Lung (tissue), 12 donors: Measurements from ENCODE around the gene TREML4. TPM values are rescaled to one million over a fixed set of nuclear protein-coding genes. Genes with fewer than 3 reads are reported as not detected.

Experiments
- ATAC-seq: fragments of 200-7000 bp; cut with Tn5 transposase; one replicate; pipeline ENCODE4 v1.9.1; 2020; ENCODE audit warnings: moderate number of reproducible peaks; ENCODE audit not compliant: insufficient read depth, low FRiP score
- DNase-seq, 3 donors: peaks; one replicate each; pipeline ENCODE4 v3.0.0-alpha.2; 2013 to 2017
- H3K27ac ChIP-seq, 2 donors: one replicate each; pipeline ENCODE4 v1.5.1; 2013; ENCODE audit warnings: mild to moderate bottlenecking in 2 of 2, moderate library complexity in 2 of 2, control low read depth in 1 of 2, inconsistent platforms in 1 of 2, low read depth in 1 of 2, low read length in 1 of 2
- H3K27me3 ChIP-seq, 3 donors: one replicate each; pipeline ENCODE4 v1.5.1; 2013; ENCODE audit warnings: low read length in 2 of 3; ENCODE audit not compliant: control insufficient read depth in 3 of 3, insufficient read depth in 3 of 3
- H3K36me3 ChIP-seq, 4 donors: one replicate each; pipeline ENCODE4 v1.5.1; 2013; ENCODE audit warnings: low read length in 4 of 4, mild to moderate bottlenecking in 1 of 4, moderate library complexity in 1 of 4; ENCODE audit not compliant: control insufficient read depth in 4 of 4, insufficient read depth in 4 of 4
- H3K4me1 ChIP-seq, 5 donors: one replicate each; pipeline ENCODE4 v1.5.1; 2013; ENCODE audit warnings: low read length in 5 of 5, mild to moderate bottlenecking in 2 of 5, moderate library complexity in 1 of 5; ENCODE audit not compliant: control insufficient read depth in 5 of 5, insufficient read depth in 5 of 5
- H3K4me3 ChIP-seq: one replicate; pipeline ENCODE4 v1.5.1; 2013; ENCODE audit warnings: mild to moderate bottlenecking, control low read depth, moderate library complexity
- H3K9ac ChIP-seq, 2 donors: one replicate each; pipeline ENCODE4 v1.5.1; 2013; ENCODE audit warnings: low read length in 2 of 2, control low read depth in 1 of 2; ENCODE audit not compliant: insufficient read depth in 1 of 2
- H3K9me3 ChIP-seq, 4 donors: one replicate each; pipeline ENCODE4 v1.5.1; 2013; ENCODE audit warnings: low read length in 3 of 4, mild to moderate bottlenecking in 1 of 4, moderate library complexity in 1 of 4; ENCODE audit not compliant: control insufficient read depth in 4 of 4, insufficient read depth in 3 of 4
- WGBS, 2 donors: extraction: QIAGEN DNeasy Blood & Tissue Kit; methylation state at CpG; one replicate each; pipeline ENCODE4 v1.1.7; 2013; 5-methylcytosine and 5-hydroxymethylcytosine counted together
- polyA plus RNA-seq, 2 donors: library from polyadenylated mRNA; stranded (reverse); fragments of 200-250 nt; gene quantifications; one replicate each; pipeline ENCODE4 v1.2.1, GENCODE V29; 2013
- total RNA-seq, 2 donors: library from RNA; depleted of rRNA in 1 of 2; stranded (reverse); fragments of >200 nt in 1 of 2; gene quantifications; one replicate each; pipeline ENCODE4 v1.2.1, GENCODE V29; 2014 to 2021
- TF ChIP-seq, protein P1 (sequence below): IDR thresholded peaks from 2 replicates; pipeline ENCODE4 v1.5.1; 2012; ENCODE audit warnings: mild to moderate bottlenecking; ENCODE audit errors: control extremely low read depth, extremely low read depth
- donor health status: control.
- donor health status: control.
- donor health status: Bipolar disorder and iron deficiency.
- donor health status: healthy.
- donor health status: DM: yes; HTN: yes; CAD: no.

The TREML4 gene
- total and polyA plus RNA-seq, 4 donors: 1.3 to 5.8 TPM; not detected in 2

DNA sequence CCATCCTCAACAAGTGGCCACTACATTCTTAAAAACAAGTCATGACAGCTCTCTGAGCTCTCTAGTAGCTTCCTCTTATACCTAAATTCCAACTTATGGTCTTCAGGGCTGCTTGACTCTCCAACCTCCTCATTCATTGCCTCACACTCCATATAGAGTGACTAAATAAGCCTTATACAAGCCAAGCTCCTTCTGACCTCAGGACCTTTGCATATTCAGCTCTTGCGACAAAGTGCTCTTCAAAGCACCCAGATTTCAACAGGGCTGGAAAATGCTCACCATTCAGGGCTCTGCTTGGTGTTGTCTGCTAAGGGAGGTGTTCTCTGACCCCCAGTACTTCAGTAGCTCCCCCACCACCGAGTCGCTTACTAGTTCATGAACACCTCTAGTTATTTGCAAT is 30.9 kb upstream of the TREML4 start:
- Histone ChIP-seq H3K4me1 (peaks cover 0 to 2% (median 0%) of the 10 kb centered on the region in 5 donors), H3K27ac (no peak overlapping the region), H3K36me3 (no peaks in the 10 kb centered on the region), H3K9me3 (no peaks in the 10 kb centered on the region), H3K9ac (no peak overlapping the region), H3K4me3 (no peak overlapping the region), H3K27me3 (peaks cover 0 to 19% (median 0%) of the 10 kb centered on the region in 3 donors)
- TF ChIP-seq, protein P1, sequence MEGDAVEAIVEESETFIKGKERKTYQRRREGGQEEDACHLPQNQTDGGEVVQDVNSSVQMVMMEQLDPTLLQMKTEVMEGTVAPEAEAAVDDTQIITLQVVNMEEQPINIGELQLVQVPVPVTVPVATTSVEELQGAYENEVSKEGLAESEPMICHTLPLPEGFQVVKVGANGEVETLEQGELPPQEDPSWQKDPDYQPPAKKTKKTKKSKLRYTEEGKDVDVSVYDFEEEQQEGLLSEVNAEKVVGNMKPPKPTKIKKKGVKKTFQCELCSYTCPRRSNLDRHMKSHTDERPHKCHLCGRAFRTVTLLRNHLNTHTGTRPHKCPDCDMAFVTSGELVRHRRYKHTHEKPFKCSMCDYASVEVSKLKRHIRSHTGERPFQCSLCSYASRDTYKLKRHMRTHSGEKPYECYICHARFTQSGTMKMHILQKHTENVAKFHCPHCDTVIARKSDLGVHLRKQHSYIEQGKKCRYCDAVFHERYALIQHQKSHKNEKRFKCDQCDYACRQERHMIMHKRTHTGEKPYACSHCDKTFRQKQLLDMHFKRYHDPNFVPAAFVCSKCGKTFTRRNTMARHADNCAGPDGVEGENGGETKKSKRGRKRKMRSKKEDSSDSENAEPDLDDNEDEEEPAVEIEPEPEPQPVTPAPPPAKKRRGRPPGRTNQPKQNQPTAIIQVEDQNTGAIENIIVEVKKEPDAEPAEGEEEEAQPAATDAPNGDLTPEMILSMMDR: no peak
- no peak for DNase-seq
- ATAC-seq: no peak
- WGBS, 2 donors: 93 to 97% methylated on average over 3 of the region's 3 CpGs

DNA sequence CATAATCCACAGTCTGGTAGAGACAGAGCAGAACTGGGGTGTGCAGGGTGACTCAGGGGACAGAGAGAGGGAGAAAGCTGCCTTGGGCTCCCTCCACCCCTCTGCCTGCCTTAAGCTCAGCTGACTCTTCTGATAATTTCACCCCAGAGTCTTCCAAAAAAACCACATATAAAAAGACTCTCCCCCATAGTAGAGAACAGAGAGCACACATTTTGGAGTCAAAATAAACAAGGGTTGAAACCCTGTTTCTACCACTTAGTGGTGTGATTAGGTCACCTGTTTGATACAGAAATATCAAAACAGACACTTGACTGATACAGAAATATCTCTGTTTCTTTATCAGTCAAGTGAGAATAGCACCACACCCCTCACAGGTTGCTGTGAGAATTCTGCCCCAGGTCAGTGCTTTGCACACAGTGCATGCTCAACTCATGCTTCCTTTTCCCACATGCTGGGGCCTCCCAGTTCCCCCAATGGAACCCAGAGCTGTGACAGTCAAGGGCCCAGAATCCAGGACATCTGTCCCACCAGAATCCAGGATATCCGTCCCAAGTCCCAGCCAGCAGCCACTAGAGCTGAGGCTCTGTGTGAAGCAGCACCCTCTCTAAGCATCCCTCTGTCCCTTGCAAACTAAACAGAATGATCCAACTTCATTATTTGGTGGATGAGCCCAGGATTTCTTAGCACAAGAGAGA is 28.4 kb upstream of the TREML4 start:
- Histone ChIP-seq H3K36me3 (no peaks in the 10 kb centered on the region), H3K9ac (no peak overlapping the region), H3K4me1 (peaks cover 0 to 2% (median 0%) of the 10 kb centered on the region in 5 donors), H3K9me3 (no peaks in the 10 kb centered on the region), H3K27me3 (peaks cover 0 to 13% (median 0%) of the 10 kb centered on the region in 3 donors), H3K27ac (peak overlapping the region in 1 of 2 donors; percentile 41), H3K4me3 (no peak overlapping the region)
- WGBS, 2 donors: 62 to 69% methylated on average over 1 of the region's 1 CpG
- DNase-seq: no peak
- no peak for ATAC-seq
- TF ChIP-seq, protein P1: no peak

DNA sequence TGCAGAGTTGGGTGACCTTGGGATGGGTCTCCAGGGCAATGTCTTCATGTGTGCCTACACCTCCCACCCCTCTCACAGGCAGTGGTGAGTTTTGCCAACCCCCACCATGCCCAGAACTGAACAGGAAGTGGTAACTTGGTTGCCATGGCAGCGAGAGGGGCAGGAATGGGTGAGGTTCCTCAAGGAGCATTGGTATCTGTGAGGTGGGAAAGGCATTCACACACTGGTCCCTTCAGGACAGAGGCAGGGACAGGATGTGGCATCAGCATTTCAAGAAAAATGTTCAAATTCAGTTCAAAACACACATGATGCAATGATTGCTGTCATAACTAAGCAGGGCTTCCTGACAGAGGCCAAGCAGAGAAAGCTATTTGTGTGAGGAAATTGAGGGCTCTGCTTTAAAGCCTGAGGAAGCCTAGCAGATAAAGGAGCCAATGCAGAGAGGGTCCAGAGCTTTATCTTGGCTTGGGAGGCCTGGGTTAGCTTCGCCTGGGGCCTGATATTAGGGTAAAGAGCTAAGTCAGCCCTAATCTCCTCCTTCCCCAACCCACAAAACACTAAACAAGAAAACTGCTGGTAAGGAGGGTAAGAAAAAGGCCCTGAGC is 27.8 kb upstream of the TREML4 start:
- peak; percentile 22 for ATAC-seq

More for the DNA sequence above, 27.8 kb upstream of the TREML4 start:
- Histone ChIP-seq H3K9ac (no peak overlapping the region), H3K36me3 (no peaks in the 10 kb centered on the region), H3K9me3 (no peaks in the 10 kb centered on the region), H3K4me1 (peaks cover 0 to 2% (median 0%) of the 10 kb centered on the region in 5 donors), H3K4me3 (no peak overlapping the region), H3K27me3 (peaks cover 0 to 7% (median 0%) of the 10 kb centered on the region in 3 donors), H3K27ac (peak overlapping the region in 1 of 2 donors; percentile 78)
- DNase-seq: peak in 2 of 3 donors; percentile 11 to 33
- 30 to 54% methylated on average over 2 of the region's 2 CpGs for WGBS, 2 donors
- TF ChIP-seq, protein P1: no peak
